GM23248 (cell line): ENCODE measurements around the gene ACTL10. TPM values are rescaled to one million over a fixed set of nuclear protein-coding genes. Genes with fewer than 3 reads are reported as not detected.

Experiments
- DNase-seq: peaks from one replicate; pipeline ENCODE4 v3.0.0-alpha.2; 2015
- H2AFZ ChIP-seq: fragments of 200-600 bp; sonication (generic); 2 replicates; pipeline ENCODE4 v1.6.1; 2016; ENCODE audit warnings: antibody characterized with exemption
- H3F3A ChIP-seq: fragments of 200-600 bp; sonication (generic); 2 replicates; pipeline ENCODE4 v1.6.1; 2016; ENCODE audit warnings: mild to moderate bottlenecking, antibody characterized with exemption, mixed run types; ENCODE audit not compliant: insufficient read depth
- H3K27ac ChIP-seq: fragments of 200-600 bp; sonication (generic); 2 replicates; pipeline ENCODE4 v1.5.1; 2016; ENCODE audit warnings: mild to moderate bottlenecking
- H3K27me3 ChIP-seq: fragments of 200-600 bp; sonication (generic); replicated peaks from 2 replicates; pipeline ENCODE4 v1.6.1; 2016; ENCODE audit warnings: mild to moderate bottlenecking; ENCODE audit not compliant: insufficient read depth
- H3K36me3 ChIP-seq: fragments of 200-600 bp; sonication (generic); 2 replicates; pipeline ENCODE4 v1.6.1; 2016; ENCODE audit warnings: low read depth, mild to moderate bottlenecking
- H3K4me1 ChIP-seq: fragments of 200-600 bp; sonication (generic); 2 replicates; pipeline ENCODE4 v1.6.1; 2016; ENCODE audit warnings: mild to moderate bottlenecking; ENCODE audit not compliant: insufficient read depth
- H3K4me2 ChIP-seq: fragments of 200-600 bp; sonication (generic); one replicate; pipeline ENCODE4 v1.6.1; 2016; ENCODE audit warnings: mild to moderate bottlenecking; ENCODE audit not compliant: unreplicated experiment
- H3K4me3 ChIP-seq: fragments of 200-600 bp; sonication (generic); 2 replicates; pipeline ENCODE4 v1.5.1; 2016; ENCODE audit warnings: mild to moderate bottlenecking
- H3K79me2 ChIP-seq: fragments of 200-600 bp; sonication (generic); 2 replicates; pipeline ENCODE4 v1.6.1; 2016; ENCODE audit warnings: mild to moderate bottlenecking; ENCODE audit not compliant: insufficient read depth
- H3K9ac ChIP-seq: fragments of 200-600 bp; sonication (generic); 2 replicates; pipeline ENCODE4 v1.6.1; 2016; ENCODE audit warnings: mild to moderate bottlenecking
- H3K9me2 ChIP-seq: fragments of 200-600 bp; sonication (generic); 2 replicates; pipeline ENCODE4 v1.6.1; 2016; ENCODE audit warnings: mixed run types, mild to moderate bottlenecking, moderate library complexity; ENCODE audit not compliant: insufficient read depth
- H3K9me3 ChIP-seq: fragments of 200-600 bp; sonication (generic); one replicate; pipeline ENCODE4 v1.6.1; 2017; ENCODE audit warnings: low read depth
- H4K20me1 ChIP-seq: fragments of 200-600 bp; sonication (generic); 2 replicates; pipeline ENCODE4 v1.6.0; 2016; ENCODE audit not compliant: insufficient read depth
- EZH2 ChIP-seq: fragments of 200-600 bp; sonication (generic); IDR thresholded peaks from 2 replicates; pipeline ENCODE4 v1.6.1; 2018; ENCODE audit warnings: antibody characterized with exemption, mild to moderate bottlenecking; ENCODE audit not compliant: insufficient read depth, poor library complexity, severe bottlenecking
- EZH2phosphoT487 ChIP-seq: fragments of 200-600 bp; sonication (generic); IDR thresholded peaks from 2 replicates; pipeline ENCODE4 v1.6.1; 2018; ENCODE audit warnings: antibody characterized with exemption, moderate library complexity, mild to moderate bottlenecking, low read depth; ENCODE audit not compliant: insufficient read depth
- WGBS, 2 experiments: methylation state at CpG; one replicate each; pipeline ENCODE4 v1.1.6; 2015 to 2017; ENCODE audit warnings: low lambda C conversion rate in 2 of 2, low coverage in 1 of 2; ENCODE audit errors: missing lambda C conversion rate in 2 of 2; 5-methylcytosine and 5-hydroxymethylcytosine counted together
- in situ Hi-C: fragments of 300-500 bp; cut with MboI; formaldehyde crosslinking; loops from 2 replicates; pipeline ENCODE4 v1.15.0; 2020
- polyA plus RNA-seq: library from polyadenylated mRNA; unstranded; fragments of >200 nt; fragmentation: Nextera tagmentation; extraction: Ambion mirVana; gene quantifications from 2 replicates; pipeline ENCODE4 v1.2.1, GENCODE V29; 2016
- total RNA-seq: library from RNA; depleted of rRNA; stranded (reverse); fragments of >200 nt; shearing (Covaris generic); gene quantifications from 2 replicates; pipeline ENCODE4 v1.2.3, GENCODE V29; 2014

The ACTL10 gene
- total and polyA plus RNA-seq, 2 experiments from 2014 or later, result 1.7 to 3.4 TPM

DNA sequence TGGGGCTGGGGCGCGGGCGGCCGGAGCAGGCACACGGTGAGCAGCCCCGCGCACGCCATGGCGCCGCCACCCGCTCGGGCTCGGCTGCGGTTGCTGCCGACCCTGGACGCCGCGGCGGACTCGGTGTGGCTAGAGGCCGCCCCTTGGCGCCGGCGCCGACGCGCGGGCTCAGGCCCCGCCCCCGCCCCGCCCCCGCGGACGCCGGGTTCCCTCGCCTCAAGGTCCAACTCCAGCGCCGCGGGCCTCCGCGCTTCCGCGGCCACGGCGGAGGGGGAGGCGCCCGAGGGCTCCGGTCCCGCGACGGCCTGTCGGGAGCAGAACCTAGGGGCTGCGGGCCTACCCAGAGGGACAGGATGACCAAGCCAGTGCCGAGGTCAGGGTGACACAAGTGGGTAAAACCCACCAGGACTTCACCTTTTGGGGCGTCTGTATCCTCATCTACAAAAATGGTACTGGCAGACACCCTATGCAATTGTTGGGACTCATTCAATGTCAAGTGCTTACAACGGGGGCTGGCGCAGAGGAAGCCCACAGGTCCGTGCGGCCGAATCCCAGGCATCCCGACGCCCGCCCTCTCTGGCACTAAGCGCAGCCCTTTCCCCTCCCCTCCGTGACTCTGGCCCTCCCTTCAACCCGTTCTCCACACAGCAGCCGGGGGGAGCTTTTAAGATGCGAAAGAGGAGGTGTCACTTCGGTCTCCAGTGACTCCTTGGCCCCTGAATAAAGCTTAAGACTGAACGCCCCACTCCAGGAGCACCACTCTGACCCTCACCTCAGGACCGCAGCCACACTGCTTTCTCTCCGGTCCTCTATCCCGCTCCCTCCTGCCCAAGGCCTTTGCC, 7.8 kb downstream of the ACTL10 start, which contains the start of gene NECAB3:
TSS of gene NECAB3 (minus strand) at position 135 of the 842 bp plus-strand sequence. CDS start at position 59, 76 bp downstream.
- Histone ChIP-seq H2AFZ (peak within 1 kb of the TSS; percentile 96), H3K4me2 (peak within 1 kb of the TSS; percentile 87), H3K36me3 (no peaks in the 10 kb centered on the region), H3F3A (peaks cover 14% of the 10 kb centered on the region), H4K20me1 (no peaks in the 10 kb centered on the region), H3K9me2 (no peaks in the 10 kb centered on the region), H3K4me3 (peak within 1 kb of the TSS; percentile 81), H3K79me2 (peaks cover 21% of the 10 kb centered on the region), H3K27me3 (no peaks in the 10 kb centered on the region), H3K9ac (peak within 1 kb of the TSS; percentile 84), H3K4me1 (peaks cover 25% of the 10 kb centered on the region), H3K9me3 (no peaks in the 10 kb centered on the region), H3K27ac (peak within 1 kb of the TSS; percentile 59)
- peak; percentile 91 for DNase-seq
- TF ChIP-seq EZH2phosphoT487 (no peak), EZH2 (no peak)
- in situ Hi-C loops, result no loop called here
- WGBS, 2 experiments, result 3 to 5% methylated on average over 29 to 42 of the region's 73 CpGs

DNA sequence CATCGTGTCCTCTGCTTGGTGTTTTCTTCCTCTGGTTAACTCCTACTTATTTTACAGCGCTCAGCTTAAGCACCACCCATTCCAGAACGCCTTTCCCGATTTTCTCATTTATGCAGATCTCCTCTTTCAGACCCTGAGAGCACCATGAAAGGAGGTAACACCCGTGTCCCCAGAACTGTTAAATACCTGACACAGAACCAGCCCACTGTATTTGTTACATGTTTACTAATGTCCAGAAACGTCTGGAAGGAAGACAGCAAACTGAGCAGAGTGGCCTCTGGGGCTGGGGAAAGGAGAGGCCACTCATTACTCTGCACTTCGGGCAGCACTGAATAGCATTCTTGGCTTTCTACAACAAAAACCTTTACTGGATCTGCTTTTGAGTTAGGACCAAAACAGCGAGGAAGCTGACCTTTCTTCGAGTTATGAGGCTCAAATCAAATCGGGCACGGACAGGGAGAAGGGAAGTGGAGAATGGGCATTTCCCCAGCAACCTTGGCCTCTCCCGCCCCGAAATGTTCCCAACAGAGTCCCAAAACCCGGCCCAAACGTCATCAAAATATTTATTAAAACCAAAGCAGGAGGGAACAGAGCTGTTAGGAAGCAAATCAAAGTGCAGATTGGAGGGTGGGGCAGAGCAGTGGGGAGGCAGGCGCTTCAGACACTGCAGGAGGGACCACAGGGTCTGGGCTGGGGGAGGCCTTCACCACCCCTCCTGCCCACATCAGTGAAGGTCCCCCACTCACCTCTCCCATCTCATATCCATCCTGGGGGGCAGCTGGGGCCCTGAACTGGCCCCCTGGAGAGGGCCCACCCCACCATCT, 8.6 kb downstream of the ACTL10 start:
- Histone ChIP-seq H3K36me3 (no peaks in the 10 kb centered on the region), H3K4me1 (peaks cover 25% of the 10 kb centered on the region), H3F3A (peaks cover 14% of the 10 kb centered on the region), H3K4me2 (peak overlapping the region; percentile 87), H3K9me3 (no peaks in the 10 kb centered on the region), H3K27ac (peak overlapping the region; percentile 59), H3K79me2 (peaks cover 21% of the 10 kb centered on the region), H3K4me3 (peak overlapping the region; percentile 81), H2AFZ (peak overlapping the region; percentile 96), H4K20me1 (no peaks in the 10 kb centered on the region), H3K27me3 (no peaks in the 10 kb centered on the region), H3K9ac (peak overlapping the region; percentile 84), H3K9me2 (no peaks in the 10 kb centered on the region)
- in situ Hi-C loops, result no loop called here
- 13 to 15% methylated on average over 16 of the region's 16 CpGs for WGBS, 2 experiments
- no peak for TF ChIP-seq EZH2
- TF ChIP-seq EZH2phosphoT487, result no peak
- peak; percentile 50 for DNase-seq

DNA sequence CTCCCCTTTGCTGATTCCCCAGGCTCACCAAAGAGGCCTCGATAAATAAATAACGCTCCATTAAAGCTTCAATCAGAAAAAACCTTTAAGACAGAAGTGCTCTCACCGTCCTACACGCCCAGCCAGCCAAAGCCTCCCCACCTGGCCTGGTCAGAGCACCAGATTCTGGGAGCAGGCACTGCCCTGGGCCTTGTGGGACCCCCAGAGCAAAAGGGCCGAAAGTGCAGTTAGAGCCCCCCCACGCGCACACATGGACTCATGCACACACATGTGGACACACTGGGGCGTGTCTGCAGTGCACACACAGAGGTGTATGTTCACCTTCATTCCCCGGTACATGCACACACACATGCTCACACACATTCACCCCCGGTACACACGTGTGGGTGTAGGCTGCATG, 9.4 kb downstream of the ACTL10 start:
- peaks cover 14% of the 10 kb centered on the region for H3F3A ChIP-seq
- no peaks in the 10 kb centered on the region for H4K20me1 ChIP-seq
- TF ChIP-seq EZH2phosphoT487 (no peak), EZH2 (no peak)
- H3K27ac ChIP-seq, result no peak overlapping the region
- no peak overlapping the region for H3K4me2 ChIP-seq
- H3K4me3 ChIP-seq, result no peak overlapping the region
- H3K4me1 ChIP-seq, result peaks cover 29% of the 10 kb centered on the region
- no peak overlapping the region for H3K9ac ChIP-seq
- no peaks in the 10 kb centered on the region for H3K9me3 ChIP-seq
- H3K9me2 ChIP-seq, result no peaks in the 10 kb centered on the region
- no peaks in the 10 kb centered on the region for H3K27me3 ChIP-seq
- in situ Hi-C loops, result no loop called here
- WGBS, 2 experiments, result 75 to 81% methylated on average over 10 to 11 of the region's 11 CpGs
- DNase-seq, result no peak
- H3K79me2 ChIP-seq, result peaks cover 21% of the 10 kb centered on the region
- no peak overlapping the region for H2AFZ ChIP-seq
- H3K36me3 ChIP-seq, result no peaks in the 10 kb centered on the region
